Motor neuron (in vitro differentiated cells): Measurements from ENCODE around the gene CMTM3. TPM values are rescaled to one million over a fixed set of nuclear protein-coding genes. Genes with fewer than 3 reads are reported as not detected.
"Not testable (repeated sequence)": the region's sequence is repeated elsewhere in the genome, so short reads cannot be mapped to it uniquely, and the experiment has no call there.

Experiments
- ATAC-seq, 8 experiments: fragments of 200-7000 bp; cut with Tn5 transposase; replicated peaks in 6 of 8; 2 replicates each; pipeline ENCODE4 v1.8.0; 2021; ENCODE audit warnings: mild to moderate bottlenecking in 8 of 8, moderate library complexity in 8 of 8
- H3K27ac ChIP-seq, 2 donors: fragments of 250-450 bp; sonication (Bioruptor Pico); 2 replicates each; pipeline ENCODE4 v1.9.0; 2021; ENCODE audit warnings: antibody characterized with exemption in 2 of 2, mild to moderate bottlenecking in 2 of 2, moderate library complexity in 1 of 2
- H3K4me1 ChIP-seq, 2 donors: fragments of 250-450 bp; sonication (Bioruptor Pico); replicated peaks in 1 of 2; 2 replicates each; pipeline ENCODE4 v1.6.1; 2021; ENCODE audit warnings: antibody characterized with exemption in 2 of 2, mild to moderate bottlenecking in 2 of 2, moderate library complexity in 1 of 2
- H3K4me3 ChIP-seq, 5 donors: fragments of 250-450 bp; sonication (Bioruptor Pico); 2 replicates each; pipeline ENCODE4 v1.9.0; 2021; ENCODE audit warnings: antibody characterized with exemption in 5 of 5, mild to moderate bottlenecking in 5 of 5, moderate library complexity in 4 of 5
- WGBS, 10 experiments: fragments of 450-650 bp; shearing (Covaris generic); methylation state at CpG; one replicate each; pipeline ENCODE4 v1.0.0; 2022; 5-methylcytosine and 5-hydroxymethylcytosine counted together
- in situ Hi-C, 9 experiments: fragments of 400-800 bp; cut with MboI; loops; one replicate each; pipeline ENCODE4 v1.15.0; 2021; ENCODE audit warnings: low sequenced_read_pairs in 9 of 9, low pct_unique_long_range_greater_than_20kb in 2 of 9; ENCODE audit not compliant: unreplicated experiment in 9 of 9
- total RNA-seq, 8 experiments: library from RNA; unstranded; fragments of 300-600 nt; gene quantifications; 2 replicates each; pipeline versions ENCODE4 v1.2.3 to v1.2.4, GENCODE V29; 2022

CMTM3 gene
- total RNA-seq, 8 experiments from 2014 or later, result 5.7 to 42.6 (median 13.7) TPM

DNA sequence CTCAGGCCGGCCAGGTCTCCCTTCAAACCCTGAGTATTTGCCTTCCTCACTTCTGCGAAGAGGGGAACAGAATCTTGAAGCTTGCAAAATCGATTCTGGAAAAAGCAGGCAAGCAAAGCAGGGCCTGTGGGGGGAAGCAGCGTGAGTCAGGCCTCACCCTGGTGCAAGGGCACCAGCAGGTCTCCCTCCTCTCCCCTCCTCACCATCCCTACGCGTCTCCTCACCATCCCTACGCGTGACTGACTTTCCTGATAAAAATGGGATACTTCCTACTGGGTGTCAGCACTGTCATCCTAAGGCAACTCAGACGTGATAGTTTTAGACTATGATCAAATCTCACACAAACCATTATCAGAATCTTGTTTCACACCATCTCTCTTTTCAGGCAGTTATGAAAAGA is 12.1 kb downstream of the CMTM3 start:
- H3K4me3 ChIP-seq, result no peak overlapping the region
- ATAC-seq, result peak in 1 of 8 experiments; percentile 2

DNA sequence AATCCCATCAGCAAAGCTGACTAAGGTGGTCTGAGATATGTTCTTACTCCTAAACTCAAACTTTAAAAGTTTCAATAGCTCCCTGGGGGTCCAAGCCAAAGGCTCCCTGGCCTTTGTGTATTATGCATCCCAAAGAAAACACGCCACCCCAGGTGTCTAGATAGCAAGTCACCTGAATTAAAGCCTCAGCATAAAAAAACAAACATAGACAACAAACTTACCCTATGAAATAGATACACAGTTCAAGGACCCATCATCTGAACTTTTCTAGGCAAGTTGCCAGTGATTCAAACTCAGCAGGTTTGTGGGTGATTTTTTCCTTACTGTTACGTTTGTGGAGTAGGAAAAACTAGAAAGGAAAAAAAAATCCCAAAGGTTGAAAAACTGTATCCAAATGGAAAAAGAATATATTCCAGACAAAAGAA is 12.5 kb downstream of the CMTM3 start:
- Histone ChIP-seq H3K4me3 (no peak overlapping the region), H3K4me1 (peaks cover 0 to 14% of the 10 kb centered on the region in 2 donors), H3K27ac (no peak overlapping the region)
- 83 to 100% (median 96%) methylated on average over 1 to 2 of the region's 2 CpGs for WGBS, 10 experiments
- in situ Hi-C loops, result loop anchor here in 1 of 9 experiments (25.0 kb wide), 1 partner anchor 245 kb away; no protein-coding TSS in a partner anchor
- no peak for ATAC-seq

More for the DNA sequence above, 12.1 kb downstream of the CMTM3 start:
- in situ Hi-C loops, result loop anchor here in 1 of 9 experiments (25.0 kb wide), 1 partner anchor 246 kb away; no protein-coding TSS in a partner anchor
- WGBS, 10 experiments, result 43 to 83% (median 71%) methylated on average over 2 to 9 of the region's 9 CpGs; no CpG with 5 or more reads in 4 of the 10 experiments
- Histone ChIP-seq H3K4me1 (peaks cover 0 to 14% of the 10 kb centered on the region in 2 donors), H3K27ac (no peak overlapping the region)

DNA sequence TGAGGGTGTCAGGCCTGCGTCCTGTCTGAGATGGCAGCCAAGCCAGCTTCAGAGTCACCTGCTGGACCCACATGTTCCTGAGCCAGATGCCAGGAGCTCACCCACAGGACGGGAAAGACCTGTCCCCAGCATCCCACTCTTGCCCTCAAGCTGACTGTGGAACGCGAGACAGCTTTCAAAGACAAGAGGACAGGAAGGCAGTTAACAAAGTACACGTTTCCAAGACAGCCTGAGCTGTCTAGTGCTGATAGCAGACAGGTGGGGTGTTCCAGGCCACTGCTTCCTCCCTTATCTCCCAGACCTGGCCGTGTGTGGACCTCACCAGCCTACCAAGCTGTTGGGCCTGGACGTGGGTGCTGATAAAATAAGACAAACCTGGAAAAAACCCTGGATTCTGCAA is 13.2 kb downstream of the CMTM3 start:
- no peak for ATAC-seq
- WGBS, 10 experiments, result 79 to 100% (median 87%) methylated on average over 1 to 6 of the region's 7 CpGs; no CpG with 5 or more reads in 3 of the 10 experiments

GRCh38 chr16:66618588-66619375 is 14.3 kb downstream of the CMTM3 start:
- Histone ChIP-seq H3K27ac (no peak overlapping the region), H3K4me3 (no peak overlapping the region), H3K4me1 (peaks cover 0 to 14% of the 10 kb centered on the region in 2 donors)
- peak in 3 of 8 experiments; percentile 37 to 76 (median 71) for ATAC-seq
- in situ Hi-C loops, result loop anchor here in 1 of 9 experiments (25.0 kb wide), 1 partner anchor 244 kb away; no protein-coding TSS in a partner anchor
- 20 to 100% (median 95%) methylated on average over 1 to 6 of the region's 10 CpGs; no CpG with 5 or more reads in 4 of the 10 experiments for WGBS, 10 experiments

More for the DNA sequence above, 13.2 kb downstream of the CMTM3 start:
- in situ Hi-C loops, result loop anchor here in 1 of 9 experiments (25.0 kb wide), 1 partner anchor 245 kb away; no protein-coding TSS in a partner anchor
- Histone ChIP-seq H3K4me1 (peaks cover 0 to 14% of the 10 kb centered on the region in 2 donors), H3K27ac (no peak overlapping the region), H3K4me3 (no peak overlapping the region)

DNA sequence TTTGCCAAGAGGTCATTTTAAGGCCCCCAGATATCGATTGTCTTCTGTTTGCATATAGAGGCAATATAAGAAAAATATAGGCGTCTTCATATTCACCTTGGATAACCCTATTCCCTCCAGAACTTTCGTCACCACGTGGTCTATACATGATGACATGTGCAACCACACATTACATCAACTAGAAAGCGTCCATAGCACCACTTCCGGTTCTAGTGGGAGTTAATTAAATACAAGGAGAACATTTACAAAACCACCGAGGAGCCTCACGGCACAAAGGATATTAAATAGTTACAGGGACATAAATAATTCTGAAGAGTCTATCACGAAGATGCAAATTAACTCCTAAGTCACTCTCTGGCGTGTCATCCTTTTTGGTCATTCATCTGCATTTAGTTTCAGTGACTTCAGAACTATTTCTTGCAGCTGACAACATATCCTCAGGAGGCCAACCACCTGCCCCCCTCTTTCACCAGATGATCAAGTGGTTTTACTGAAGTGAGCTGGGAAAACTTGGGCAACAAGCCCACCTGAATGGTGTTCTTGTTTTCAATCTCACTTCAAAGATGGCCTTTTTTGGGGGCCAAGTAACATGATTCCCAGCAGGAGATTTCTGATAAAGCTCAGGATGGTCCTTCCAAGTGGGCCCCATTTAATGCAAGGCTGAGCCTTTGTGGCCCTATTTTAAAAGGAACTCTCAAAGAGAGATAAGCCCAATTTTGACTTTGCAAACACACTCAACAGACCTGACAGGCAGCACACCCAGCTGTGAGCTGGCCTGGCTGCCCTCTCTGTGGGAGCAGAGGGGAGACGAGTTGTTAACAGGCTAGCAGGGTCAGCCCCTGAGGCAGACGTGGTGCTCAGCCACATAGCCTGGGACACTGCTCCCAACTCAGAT is 15.3 kb downstream of the CMTM3 start:
- ATAC-seq, result peak; percentile 32 to 81 (median 60)
- Histone ChIP-seq H3K4me3 (no peak overlapping the region), H3K27ac (no peak overlapping the region), H3K4me1 (peaks cover 0 to 14% of the 10 kb centered on the region in 2 donors)
- in situ Hi-C loops, result loop anchor here in 1 of 9 experiments (25.0 kb wide), 1 partner anchor 243 kb away; no protein-coding TSS in a partner anchor
- 9 to 100% (median 58%) methylated on average over 1 to 11 of the region's 12 CpGs; no CpG with 5 or more reads in 1 of the 10 experiments for WGBS, 10 experiments

GRCh38 chr16:66620429-66620795 is 15.9 kb downstream of the CMTM3 start:
- Histone ChIP-seq H3K27ac (no peak overlapping the region), H3K4me3 (no peak overlapping the region), H3K4me1 (peaks cover 0 to 14% of the 10 kb centered on the region in 2 donors)
- 52 to 88% (median 70%) methylated on average over 2 to 7 of the region's 8 CpGs; no CpG with 5 or more reads in 3 of the 10 experiments for WGBS, 10 experiments
- ATAC-seq, result peak in 2 of 8 experiments; percentile 18 to 28
- in situ Hi-C loops, result loop anchor here in 1 of 9 experiments (25.0 kb wide), 1 partner anchor 242 kb away; no protein-coding TSS in a partner anchor

GRCh38 chr16:66621973-66622372 is 17.5 kb downstream of the CMTM3 start:
- Histone ChIP-seq H3K27ac (no peak overlapping the region), H3K4me1 (peaks cover 0 to 14% of the 10 kb centered on the region in 2 donors), H3K4me3 (no peak overlapping the region)
- no peak for ATAC-seq
- in situ Hi-C loops, result loop anchor here in 1 of 9 experiments (25.0 kb wide), 1 partner anchor 240 kb away; no protein-coding TSS in a partner anchor
- WGBS, 10 experiments, result 94 to 100% (median 100%) methylated on average over 1 to 5 of the region's 14 CpGs; no CpG with 5 or more reads in 5 of the 10 experiments

GRCh38 chr16:66622863-66623262 is 18.4 kb downstream of the CMTM3 start:
- Histone ChIP-seq H3K4me3 (no peak overlapping the region), H3K4me1 (peaks cover 0 to 14% of the 10 kb centered on the region in 2 donors), H3K27ac (no peak overlapping the region)
- WGBS, 10 experiments, result 17 to 100% (median 77%) methylated on average over 1 to 2 of the region's 3 CpGs; no CpG with 5 or more reads in 2 of the 10 experiments
- in situ Hi-C loops, result loop anchor here in 1 of 9 experiments (25.0 kb wide), 1 partner anchor 239 kb away; no protein-coding TSS in a partner anchor
- no peak for ATAC-seq

GRCh38 chr16:66623755-66624154 is 19.3 kb downstream of the CMTM3 start:
- Histone ChIP-seq H3K4me3 (no peak overlapping the region), H3K4me1 (peaks cover 0 to 14% of the 10 kb centered on the region in 2 donors), H3K27ac (no peak overlapping the region)
- WGBS, 10 experiments, result 60 to 100% (median 92%) methylated on average over 1 to 3 of the region's 3 CpGs; no CpG with 5 or more reads in 3 of the 10 experiments
- in situ Hi-C loops, result loop anchor here in 1 of 9 experiments (25.0 kb wide), 1 partner anchor 239 kb away; no protein-coding TSS in a partner anchor
- no peak for ATAC-seq

DNA sequence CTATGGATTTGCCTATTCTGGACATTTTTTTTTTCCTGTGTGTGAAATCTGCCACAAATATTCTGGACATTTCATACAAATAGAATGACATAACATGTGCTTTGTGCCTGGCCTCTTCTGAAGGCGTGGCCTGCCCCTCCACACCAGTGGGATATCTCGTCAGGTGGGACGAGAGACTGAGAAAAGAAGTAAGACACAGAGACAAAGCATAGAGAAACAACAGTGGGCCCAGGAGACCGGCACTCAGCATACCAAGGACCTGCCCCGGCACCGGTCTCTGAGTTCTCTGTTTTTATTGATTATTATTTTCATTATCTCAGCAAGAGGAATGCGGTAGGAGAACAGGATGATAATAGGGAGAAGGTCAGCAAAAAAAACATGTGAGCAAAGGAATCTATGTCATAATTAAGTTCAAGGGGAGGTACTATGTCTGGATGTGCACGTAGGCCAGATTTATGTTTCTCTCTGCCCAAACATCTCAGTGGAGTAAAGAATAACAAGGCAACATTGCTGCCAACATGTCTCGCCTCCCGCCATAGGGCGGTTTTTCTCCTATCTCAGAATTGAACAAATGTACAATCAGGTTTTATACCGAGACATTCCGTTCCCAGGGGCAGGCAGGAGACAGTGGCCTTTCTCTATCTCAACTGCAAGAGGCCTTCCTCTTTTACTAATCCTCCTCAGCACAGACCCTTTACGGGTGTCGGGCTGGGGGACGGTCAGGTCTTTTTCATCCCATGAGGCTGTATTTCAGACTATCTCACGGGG is 23.3 kb downstream of the CMTM3 start:
- peak in 1 of 8 experiments; percentile 26 for ATAC-seq
- H3K4me1 ChIP-seq, H3K4me3 ChIP-seq, in situ Hi-C loops: not testable (repeated sequence)
- WGBS, 10 experiments, result 60 to 100% (median 95%) methylated on average over 1 to 11 of the region's 17 CpGs; no CpG with 5 or more reads in 1 of the 10 experiments
- H3K27ac ChIP-seq, result peak overlapping the region in 1 of 2 donors; percentile 18

GRCh38 chr16:66629856-66630255 is 25.4 kb downstream of the CMTM3 start:
- ATAC-seq, result no peak
- Histone ChIP-seq H3K4me3 (no peak overlapping the region), H3K4me1 (no peaks in the 10 kb centered on the region), H3K27ac (no peak overlapping the region)
- in situ Hi-C loops, result no loop called here
- WGBS, 10 experiments, result 72 to 100% (median 86%) methylated on average over 1 to 4 of the region's 5 CpGs; no CpG with 5 or more reads in 4 of the 10 experiments
